CD4-positive, alpha-beta T cell (primary cell): ENCODE data around the gene CTNNA1. TPM values are rescaled to one million over a fixed set of nuclear protein-coding genes. Genes with fewer than 3 reads are reported as not detected.

ENCODE experiments used
- ATAC-seq: fragments of 200-7000 bp; cut with Tn5 transposase; one replicate; pipeline ENCODE4 v1.10.0; 2022; ENCODE audit warnings: mild to moderate bottlenecking; ENCODE audit not compliant: poor library complexity
- CTCF ChIA-PET: fragments of 350-600 bp; sonication (Branson Sonifier 250); formaldehyde crosslinking; loops from one replicate; lab custom pipeline; 2021; ENCODE audit warnings: antibody characterized with exemption, inconsistent platforms; lab: Charles Lee
- POLR2A ChIA-PET: fragments of 350-600 bp; sonication (Branson Sonifier 250); formaldehyde crosslinking; loops from one replicate; lab custom pipeline; 2021; ENCODE audit warnings: antibody characterized with exemption, inconsistent platforms; lab: Charles Lee
- DNase-seq, 14 experiments: peaks; one replicate each; pipeline ENCODE4 v3.0.0-alpha.2; 2013 to 2020; ENCODE audit warnings: mixed read lengths in 2 of 14
- H3K27ac ChIP-seq, 2 donors: one replicate each; pipeline versions ENCODE4 v1.5.1 to v1.7.0; 2013; ENCODE audit warnings: low read length in 2 of 2, low read depth in 1 of 2, mild to moderate bottlenecking in 1 of 2
- H3K27me3 ChIP-seq, 2 experiments: 1 replicate in 1 of 2; 2 replicates in 1 of 2; pipeline versions ENCODE4 v1.6.1 to v1.7.0; 2013; ENCODE audit warnings: low read length in 2 of 2, control low read depth in 1 of 2, mild to moderate bottlenecking in 1 of 2, moderate library complexity in 1 of 2; ENCODE audit not compliant: insufficient read depth in 2 of 2, control insufficient read depth in 1 of 2
- H3K36me3 ChIP-seq: one replicate; pipeline ENCODE4 v1.6.1; 2013; ENCODE audit warnings: low read length, control low read depth; ENCODE audit not compliant: insufficient read depth
- H3K4me1 ChIP-seq: one replicate; pipeline ENCODE4 v1.6.1; 2013; ENCODE audit warnings: low read length, control low read depth; ENCODE audit not compliant: insufficient read depth
- H3K4me3 ChIP-seq: one replicate; pipeline ENCODE4 v1.5.1; 2013; ENCODE audit warnings: mild to moderate bottlenecking, low read length, moderate library complexity
- H3K9me3 ChIP-seq, 2 experiments: 1 replicate in 1 of 2; 2 replicates in 1 of 2; pipeline versions ENCODE4 v1.6.1 to v1.7.0; 2013; ENCODE audit warnings: low read length in 2 of 2, mild to moderate bottlenecking in 2 of 2, control low read depth in 1 of 2, moderate library complexity in 1 of 2; ENCODE audit not compliant: control insufficient read depth in 1 of 2, insufficient read depth in 1 of 2
- H3K27ac Mint-ChIP-seq: one replicate; pipeline ENCODE4 v1.8.0; 2020; ENCODE audit warnings: mixed read lengths
- H3K27me3 Mint-ChIP-seq: one replicate; pipeline ENCODE4 v1.8.0; 2021; ENCODE audit warnings: mixed read lengths
- H3K36me3 Mint-ChIP-seq: one replicate; pipeline ENCODE4 v1.8.0; 2021; ENCODE audit warnings: low read depth, mixed read lengths
- H3K4me1 Mint-ChIP-seq: one replicate; pipeline ENCODE4 v1.8.0; 2021; ENCODE audit warnings: low read depth, mixed read lengths
- H3K4me3 Mint-ChIP-seq: one replicate; pipeline ENCODE4 v1.8.0; 2020; ENCODE audit warnings: mild to moderate bottlenecking, mixed read lengths
- H3K9me3 Mint-ChIP-seq: one replicate; pipeline ENCODE4 v1.8.0; 2020; ENCODE audit warnings: mixed read lengths
- intact Hi-C, 2 experiments: fragments of 100-400 bp; cut with DNase I in 1 of 2; cut with micrococcal nuclease in 1 of 2; formaldehyde crosslinking; loops; one replicate each; pipeline versions ENCODE4 v1.15.1 to v1.9.0; 2023 to 2025; cut with DNase I, micrococcal nuclease
- total RNA-seq, 174 experiments: library from RNA in 2 of 174; stranded (reverse) in 2 of 174; gene quantifications; one replicate each; pipeline ENCODE4 v1.2.3 and lab custom pipeline; 2021 to 2026
- TF ChIP-seq, protein P1 (sequence below): fragments of 200-600 bp; IDR thresholded peaks from one replicate; pipeline ENCODE4 v1.8.0; 2022; ENCODE audit warnings: antibody characterized with exemption, mild to moderate bottlenecking

CTNNA1 gene
- total RNA-seq, 2 experiments from 2014 or later = 6.0 to 6.7 TPM

DNA sequence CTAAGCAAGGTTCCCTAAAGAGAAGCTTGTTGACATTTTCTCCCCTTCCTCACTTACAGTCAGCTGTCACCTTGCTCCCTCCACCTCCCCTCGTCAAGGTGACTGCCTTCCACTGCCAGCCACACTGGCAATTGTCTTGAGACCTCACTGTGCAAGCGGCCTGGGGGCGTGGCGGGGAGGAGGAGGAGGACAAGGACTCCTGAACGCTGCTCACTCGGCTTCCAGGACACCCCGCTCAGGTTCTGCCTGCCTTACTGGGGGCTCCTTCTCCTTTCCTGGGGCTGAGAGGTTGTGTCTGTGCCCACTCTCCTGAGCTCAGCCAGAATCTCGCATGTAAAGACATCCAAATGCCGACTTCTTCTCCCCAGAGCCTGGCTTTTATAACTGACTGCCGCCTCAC lies 182.2 kb downstream of the CTNNA1 start:
- TF ChIP-seq, protein P1, sequence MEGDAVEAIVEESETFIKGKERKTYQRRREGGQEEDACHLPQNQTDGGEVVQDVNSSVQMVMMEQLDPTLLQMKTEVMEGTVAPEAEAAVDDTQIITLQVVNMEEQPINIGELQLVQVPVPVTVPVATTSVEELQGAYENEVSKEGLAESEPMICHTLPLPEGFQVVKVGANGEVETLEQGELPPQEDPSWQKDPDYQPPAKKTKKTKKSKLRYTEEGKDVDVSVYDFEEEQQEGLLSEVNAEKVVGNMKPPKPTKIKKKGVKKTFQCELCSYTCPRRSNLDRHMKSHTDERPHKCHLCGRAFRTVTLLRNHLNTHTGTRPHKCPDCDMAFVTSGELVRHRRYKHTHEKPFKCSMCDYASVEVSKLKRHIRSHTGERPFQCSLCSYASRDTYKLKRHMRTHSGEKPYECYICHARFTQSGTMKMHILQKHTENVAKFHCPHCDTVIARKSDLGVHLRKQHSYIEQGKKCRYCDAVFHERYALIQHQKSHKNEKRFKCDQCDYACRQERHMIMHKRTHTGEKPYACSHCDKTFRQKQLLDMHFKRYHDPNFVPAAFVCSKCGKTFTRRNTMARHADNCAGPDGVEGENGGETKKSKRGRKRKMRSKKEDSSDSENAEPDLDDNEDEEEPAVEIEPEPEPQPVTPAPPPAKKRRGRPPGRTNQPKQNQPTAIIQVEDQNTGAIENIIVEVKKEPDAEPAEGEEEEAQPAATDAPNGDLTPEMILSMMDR = no peak
- H3K4me3 Mint-ChIP-seq = no peak overlapping the region
- H3K27me3 Mint-ChIP-seq = no peaks in the 10 kb centered on the region
- Histone ChIP-seq H3K9me3 (no peaks in the 10 kb centered on the region), H3K27ac (no peak overlapping the region), H3K4me3 (no peak overlapping the region), H3K4me1 (no peaks in the 10 kb centered on the region), H3K27me3 (no peaks in the 10 kb centered on the region), H3K36me3 (peaks cover 18% of the 10 kb centered on the region)
- no peaks in the 10 kb centered on the region for H3K36me3 Mint-ChIP-seq
- no peaks in the 10 kb centered on the region for H3K9me3 Mint-ChIP-seq
- ATAC-seq = no peak
- ChIA-PET POLR2A (no interaction called here), CTCF (no interaction called here)
- DNase-seq = no peak
- H3K4me1 Mint-ChIP-seq = peaks cover under 1% of the 10 kb centered on the region
- intact Hi-C loops = no loop called here
- no peak overlapping the region for H3K27ac Mint-ChIP-seq

- peaks cover 6% of the 10 kb centered on the region for H3K4me1 Mint-ChIP-seq
- no peak overlapping the region for H3K4me3 Mint-ChIP-seq
- Histone ChIP-seq H3K9me3 (peaks cover 0 to 3% of the 10 kb centered on the region in 2 experiments), H3K27ac (no peak overlapping the region), H3K27me3 (no peaks in the 10 kb centered on the region), H3K4me1 (no peaks in the 10 kb centered on the region), H3K36me3 (peaks cover 12% of the 10 kb centered on the region), H3K4me3 (no peak overlapping the region)
- H3K9me3 Mint-ChIP-seq = no peaks in the 10 kb centered on the region
- TF ChIP-seq, protein P1 = no peak
- ChIA-PET CTCF (no interaction called here), POLR2A (no interaction called here)
- no peaks in the 10 kb centered on the region for H3K27me3 Mint-ChIP-seq
- no peak overlapping the region for H3K27ac Mint-ChIP-seq
- DNase-seq (no peak), ATAC-seq (no peak)
- H3K36me3 Mint-ChIP-seq = no peaks in the 10 kb centered on the region
- intact Hi-C loops = no loop called here
Measured at GRCh38 chr5:138936225-138936967, 183.2 kb downstream of the CTNNA1 start.

DNA sequence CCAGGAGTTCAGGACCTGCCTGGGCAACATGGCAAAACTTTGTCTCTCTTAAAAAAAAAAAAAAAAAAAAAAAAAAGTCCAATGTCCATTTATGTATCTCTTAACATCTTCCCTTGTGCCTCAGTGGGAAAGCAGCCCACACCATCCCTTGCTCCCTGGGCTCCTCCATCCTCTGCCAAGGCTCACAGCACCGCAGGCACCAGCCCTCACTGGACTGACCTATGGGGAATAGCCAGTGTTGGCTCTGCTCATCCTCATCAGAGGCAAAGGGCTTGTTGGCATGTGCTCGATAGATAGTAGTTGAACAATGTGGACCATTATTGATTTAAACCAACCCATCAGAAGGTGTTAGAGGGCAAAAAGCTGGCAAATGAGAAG lies 183.7 kb downstream of the CTNNA1 start:
- intact Hi-C loops = no loop called here
- CTCF ChIA-PET = no interaction called here
- Histone ChIP-seq H3K27me3 (no peaks in the 10 kb centered on the region), H3K36me3 (peaks cover 7% of the 10 kb centered on the region), H3K9me3 (peaks cover 0 to 4% of the 10 kb centered on the region in 2 experiments), H3K4me1 (no peaks in the 10 kb centered on the region), H3K4me3 (no peak overlapping the region), H3K27ac (no peak overlapping the region)
- no peak for DNase-seq
- Mint-ChIP-seq H3K27me3 (no peaks in the 10 kb centered on the region), H3K4me1 (peaks cover 6% of the 10 kb centered on the region), H3K9me3 (no peaks in the 10 kb centered on the region), H3K4me3 (no peak overlapping the region), H3K36me3 (no peaks in the 10 kb centered on the region), H3K27ac (no peak overlapping the region)
- POLR2A ChIA-PET = no interaction called here
- TF ChIP-seq, protein P1 = no peak
- no peak for ATAC-seq
